Measurements from ENCODE around the gene IGF2BP2.

- no peak for TF ChIP-seq CTCF (IDR thresholded peaks at IDR 0.05)
- no peak for TF ChIP-seq POLR2A (IDR thresholded peaks at IDR 0.05)
- no peak for TF ChIP-seq POLR2AphosphoS5 (IDR thresholded peaks at IDR 0.05)
Measured at GRCh38 chr3:185595526-185595925, 229.3 kb downstream of the IGF2BP2 start.
